Hepatocyte (in vitro differentiated cells): Measurements from ENCODE around the gene XYLT1. TPM values are rescaled to one million over a fixed set of nuclear protein-coding genes. Genes with fewer than 3 reads are reported as not detected.
"Not testable (repeated sequence)": the region's sequence is repeated elsewhere in the genome, so short reads cannot be mapped to it uniquely, and the experiment has no call there.

Source experiments
- DNase-seq: peaks from one replicate; pipeline ENCODE4 v3.0.0-alpha.2; 2016; ENCODE audit warnings: low spot score
- H2AFZ ChIP-seq: fragments of 200-600 bp; sonication (generic); 2 replicates; pipeline ENCODE4 v1.6.0; 2016; ENCODE audit warnings: antibody characterized with exemption, mild to moderate bottlenecking
- H3K27ac ChIP-seq: fragments of 200-600 bp; sonication (generic); 2 replicates; pipeline ENCODE4 v1.5.1; 2016; ENCODE audit warnings: mild to moderate bottlenecking
- H3K27me3 ChIP-seq: fragments of 200-600 bp; sonication (generic); 2 replicates; pipeline ENCODE4 v1.6.1; 2016
- H3K36me3 ChIP-seq: fragments of 200-600 bp; sonication (generic); replicated peaks from 2 replicates; pipeline ENCODE4 v1.5.1; 2016; ENCODE audit warnings: low read depth; ENCODE audit not compliant: insufficient read depth
- H3K4me1 ChIP-seq: fragments of 200-600 bp; sonication (generic); 2 replicates; pipeline ENCODE4 v1.5.1; 2016; ENCODE audit warnings: mild to moderate bottlenecking, moderate library complexity; ENCODE audit not compliant: insufficient read depth
- H3K4me2 ChIP-seq: fragments of 200-600 bp; sonication (generic); 2 replicates; pipeline ENCODE4 v1.6.0; 2016
- H3K4me3 ChIP-seq: fragments of 200-600 bp; sonication (generic); 2 replicates; pipeline ENCODE4 v1.5.1; 2016; ENCODE audit warnings: mild to moderate bottlenecking
- H3K79me2 ChIP-seq: fragments of 200-600 bp; sonication (generic); 2 replicates; pipeline ENCODE4 v1.6.0; 2017; ENCODE audit warnings: mild to moderate bottlenecking
- H3K9me2 ChIP-seq: fragments of 200-600 bp; sonication (generic); replicated peaks from 2 replicates; pipeline ENCODE4 v1.6.0; 2017; ENCODE audit warnings: mild to moderate bottlenecking; ENCODE audit not compliant: insufficient read depth
- H3K9me3 ChIP-seq: fragments of 200-600 bp; sonication (generic); 2 replicates; pipeline ENCODE4 v1.5.1; 2016; ENCODE audit warnings: low read depth, mild to moderate bottlenecking
- H4K20me1 ChIP-seq: fragments of 200-600 bp; sonication (generic); 2 replicates; pipeline ENCODE4 v1.6.0; 2016; ENCODE audit warnings: mild to moderate bottlenecking; ENCODE audit not compliant: insufficient read depth, poor library complexity, severe bottlenecking
- EZH2 ChIP-seq: fragments of 200-600 bp; sonication (generic); IDR thresholded peaks from 2 replicates; pipeline ENCODE4 v1.6.1; 2016; ENCODE audit warnings: antibody characterized with exemption, mild to moderate bottlenecking, borderline replicate concordance
- EZH2phosphoT487 ChIP-seq: fragments of 200-600 bp; sonication (generic); IDR thresholded peaks from one replicate; pipeline ENCODE4 v1.6.1; 2018; ENCODE audit warnings: antibody characterized with exemption, mild to moderate bottlenecking, low read depth, moderate library complexity; ENCODE audit not compliant: unreplicated experiment, severe bottlenecking
- WGBS: methylation state at CpG from one replicate; pipeline ENCODE4 v1.1.6; 2016; ENCODE audit warnings: low lambda C conversion rate; ENCODE audit errors: missing lambda C conversion rate; 5-methylcytosine and 5-hydroxymethylcytosine counted together
- polyA plus RNA-seq: library from polyadenylated mRNA; unstranded; fragments of >200 nt; fragmentation: Nextera tagmentation; extraction: Ambion mirVana; gene quantifications from 2 replicates; pipeline ENCODE4 v1.2.1, GENCODE V29; 2016
- total RNA-seq: library from RNA; depleted of rRNA; stranded (reverse); fragments of >200 nt; gene quantifications from 2 replicates; pipeline ENCODE4 v1.2.3, GENCODE V29; 2014
- TF ChIP-seq, protein P1 (sequence below): fragments of 200-600 bp; sonication (generic); IDR thresholded peaks from 2 replicates; pipeline ENCODE4 v1.5.1; 2016; ENCODE audit warnings: antibody characterized with exemption, mild to moderate bottlenecking; ENCODE audit not compliant: poor library complexity

XYLT1 gene
- total and polyA plus RNA-seq, 2 experiments from 2014 or later: 6.9 to 13.7 TPM

DNA sequence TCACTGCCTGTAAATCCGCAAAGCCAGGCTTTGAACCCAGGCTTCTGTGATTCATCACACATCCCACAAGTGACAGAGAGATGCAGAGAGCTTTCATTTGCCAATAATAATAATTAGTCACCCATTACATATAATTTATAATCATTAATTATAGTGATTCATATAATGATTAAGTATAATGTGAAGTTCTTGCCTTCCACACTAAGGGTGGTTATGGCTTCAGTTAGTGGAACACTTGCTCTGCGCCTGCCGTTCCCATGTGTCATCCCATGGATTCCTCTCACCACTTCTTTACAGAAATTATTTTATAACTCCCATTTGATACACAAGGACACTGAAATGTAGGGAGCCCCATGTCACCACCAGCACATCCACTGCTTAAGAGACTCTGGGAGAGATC, 39.8 kb upstream of the XYLT1 start:
- H3K4me3 ChIP-seq: no peak overlapping the region
- no peaks in the 10 kb centered on the region for H3K9me3 ChIP-seq
- H3K36me3 ChIP-seq: no peaks in the 10 kb centered on the region
- no peaks in the 10 kb centered on the region for H3K9me2 ChIP-seq
- no peaks in the 10 kb centered on the region for H4K20me1 ChIP-seq
- H3K27me3 ChIP-seq: no peaks in the 10 kb centered on the region
- 95% methylated on average over 3 of the region's 3 CpGs for WGBS
- H3K4me2 ChIP-seq: no peak overlapping the region
- no peak overlapping the region for H2AFZ ChIP-seq
- H3K79me2 ChIP-seq: no peaks in the 10 kb centered on the region
- no peak for DNase-seq
- TF ChIP-seq EZH2phosphoT487 (no peak), EZH2 (no peak)
- TF ChIP-seq, protein P1, sequence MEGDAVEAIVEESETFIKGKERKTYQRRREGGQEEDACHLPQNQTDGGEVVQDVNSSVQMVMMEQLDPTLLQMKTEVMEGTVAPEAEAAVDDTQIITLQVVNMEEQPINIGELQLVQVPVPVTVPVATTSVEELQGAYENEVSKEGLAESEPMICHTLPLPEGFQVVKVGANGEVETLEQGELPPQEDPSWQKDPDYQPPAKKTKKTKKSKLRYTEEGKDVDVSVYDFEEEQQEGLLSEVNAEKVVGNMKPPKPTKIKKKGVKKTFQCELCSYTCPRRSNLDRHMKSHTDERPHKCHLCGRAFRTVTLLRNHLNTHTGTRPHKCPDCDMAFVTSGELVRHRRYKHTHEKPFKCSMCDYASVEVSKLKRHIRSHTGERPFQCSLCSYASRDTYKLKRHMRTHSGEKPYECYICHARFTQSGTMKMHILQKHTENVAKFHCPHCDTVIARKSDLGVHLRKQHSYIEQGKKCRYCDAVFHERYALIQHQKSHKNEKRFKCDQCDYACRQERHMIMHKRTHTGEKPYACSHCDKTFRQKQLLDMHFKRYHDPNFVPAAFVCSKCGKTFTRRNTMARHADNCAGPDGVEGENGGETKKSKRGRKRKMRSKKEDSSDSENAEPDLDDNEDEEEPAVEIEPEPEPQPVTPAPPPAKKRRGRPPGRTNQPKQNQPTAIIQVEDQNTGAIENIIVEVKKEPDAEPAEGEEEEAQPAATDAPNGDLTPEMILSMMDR: no peak
- no peak overlapping the region for H3K27ac ChIP-seq
- H3K4me1 ChIP-seq: no peaks in the 10 kb centered on the region

DNA sequence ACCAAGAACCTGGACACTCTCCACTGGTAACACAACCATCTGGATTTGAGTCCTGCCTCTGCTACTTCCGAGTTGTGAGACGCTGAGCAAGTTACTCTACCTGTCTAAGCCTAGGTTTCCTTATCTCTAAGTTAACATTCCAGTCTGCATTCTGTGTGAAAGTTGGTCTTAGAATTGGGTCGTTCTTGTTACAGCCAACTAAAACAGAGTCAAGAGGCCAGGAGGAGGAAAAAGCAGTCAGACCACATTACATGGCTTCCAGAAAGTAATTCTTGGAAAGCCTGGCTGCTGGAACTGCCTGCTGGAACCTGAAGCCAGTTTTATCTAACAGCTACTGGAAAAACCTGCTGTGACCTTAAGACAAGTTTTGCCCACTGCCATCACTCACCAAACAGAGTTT, 38.4 kb upstream of the XYLT1 start:
- no peak overlapping the region for H2AFZ ChIP-seq
- no peak overlapping the region for H3K4me3 ChIP-seq
- no peaks in the 10 kb centered on the region for H3K9me3 ChIP-seq
- TF ChIP-seq EZH2 (no peak), EZH2phosphoT487 (no peak)
- TF ChIP-seq, protein P1: no peak
- no peaks in the 10 kb centered on the region for H3K4me1 ChIP-seq
- H3K4me2 ChIP-seq: no peak overlapping the region
- no peaks in the 10 kb centered on the region for H3K36me3 ChIP-seq
- WGBS: 44% methylated on average over 3 of the region's 3 CpGs
- H3K27me3 ChIP-seq: no peaks in the 10 kb centered on the region
- no peaks in the 10 kb centered on the region for H3K79me2 ChIP-seq
- no peaks in the 10 kb centered on the region for H4K20me1 ChIP-seq
- no peak for DNase-seq
- H3K27ac ChIP-seq: no peak overlapping the region
- no peaks in the 10 kb centered on the region for H3K9me2 ChIP-seq

DNA sequence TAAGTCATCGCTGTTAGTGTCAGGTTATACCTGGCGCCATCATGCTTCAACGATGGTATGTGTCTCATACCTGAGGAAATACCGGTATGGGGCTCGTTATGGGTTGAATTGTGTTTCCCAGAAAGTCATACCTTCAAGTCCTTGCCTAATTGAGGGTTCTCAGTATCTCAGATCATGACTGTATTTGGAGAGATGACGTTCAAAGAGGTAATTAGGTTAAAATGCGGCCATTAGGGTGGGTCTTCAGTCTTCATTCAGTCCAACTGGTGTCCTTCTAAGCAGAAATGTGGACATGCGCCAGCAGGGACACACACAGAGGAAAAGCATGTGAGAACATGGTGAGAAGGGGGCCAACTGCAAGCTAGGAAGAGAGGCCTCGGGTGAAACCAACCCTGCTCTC, 37.5 kb upstream of the XYLT1 start:
- no peak overlapping the region for H3K4me2 ChIP-seq
- H3K9me2 ChIP-seq: no peaks in the 10 kb centered on the region
- H3K9me3 ChIP-seq: no peaks in the 10 kb centered on the region
- 87% methylated on average over 9 of the region's 9 CpGs for WGBS
- no peak overlapping the region for H3K4me3 ChIP-seq
- no peak for DNase-seq
- no peak overlapping the region for H3K27ac ChIP-seq
- no peaks in the 10 kb centered on the region for H4K20me1 ChIP-seq
- H3K79me2 ChIP-seq: no peaks in the 10 kb centered on the region
- H3K4me1 ChIP-seq: no peaks in the 10 kb centered on the region
- TF ChIP-seq, protein P1: no peak
- TF ChIP-seq EZH2 (no peak), EZH2phosphoT487 (no peak)
- no peaks in the 10 kb centered on the region for H3K36me3 ChIP-seq
- H2AFZ ChIP-seq: no peak overlapping the region
- no peaks in the 10 kb centered on the region for H3K27me3 ChIP-seq

DNA sequence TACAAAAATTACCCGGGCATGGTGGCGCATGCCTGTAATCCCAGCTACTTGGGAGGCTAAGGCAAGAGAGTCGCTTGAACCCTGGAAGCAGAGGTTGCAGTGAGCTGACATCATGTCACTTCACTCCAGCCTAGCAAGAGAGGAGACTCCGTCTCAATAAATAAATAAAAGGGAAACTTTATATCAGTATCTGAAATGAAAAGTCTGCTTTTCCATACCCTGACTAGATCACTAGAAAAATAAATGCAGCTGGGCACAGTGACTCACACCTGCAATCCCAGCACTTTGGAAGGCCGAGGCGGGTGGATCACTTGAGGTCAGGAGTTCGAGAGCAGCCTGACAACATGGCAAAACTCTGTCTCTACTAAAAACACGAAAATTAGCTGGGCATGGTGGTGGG, 36.8 kb upstream of the XYLT1 start:
- H3K27me3 ChIP-seq, DNase-seq, H3K4me3 ChIP-seq, H3K4me1 ChIP-seq, H3K27ac ChIP-seq, H2AFZ ChIP-seq, H3K9me3 ChIP-seq, H3K79me2 ChIP-seq, H3K4me2 ChIP-seq, H4K20me1 ChIP-seq, H3K36me3 ChIP-seq, H3K9me2 ChIP-seq: not testable (repeated sequence)
- 83% methylated on average over 8 of the region's 8 CpGs for WGBS

DNA sequence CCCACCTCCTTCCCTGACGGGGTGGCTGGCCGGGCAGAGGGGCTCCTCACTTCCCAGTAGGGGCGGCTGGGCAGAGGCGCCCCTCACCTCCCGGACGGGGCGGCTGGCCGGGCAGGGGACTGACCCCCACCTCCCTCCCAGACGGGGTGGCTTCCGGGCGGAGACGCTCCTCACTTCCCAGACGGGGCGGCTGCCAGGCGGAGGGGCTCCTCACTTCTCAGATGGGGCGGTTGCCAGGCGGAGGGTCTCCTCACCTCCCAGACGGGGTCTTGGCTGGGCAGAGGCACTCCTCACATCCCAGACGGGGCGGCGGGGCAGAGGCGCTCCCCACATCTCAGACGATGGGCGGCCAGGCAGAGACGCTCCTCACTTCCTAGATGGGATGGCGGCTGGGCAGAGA, 35.1 kb upstream of the XYLT1 start:
- H3K4me3 ChIP-seq, H2AFZ ChIP-seq, H3K27me3 ChIP-seq, H3K4me1 ChIP-seq, H3K36me3 ChIP-seq, H3K9me2 ChIP-seq, H3K9me3 ChIP-seq, H4K20me1 ChIP-seq, DNase-seq, H3K4me2 ChIP-seq, H3K27ac ChIP-seq, H3K79me2 ChIP-seq: not testable (repeated sequence)
- 93% methylated on average over 11 of the region's 26 CpGs for WGBS
